Epithelial cell of proximal tubule (primary cell): ENCODE data around the gene PHLDA2. TPM values are rescaled to one million over a fixed set of nuclear protein-coding genes. Genes with fewer than 3 reads are reported as not detected.

Experiments
- DNase-seq: peaks from one replicate; pipeline ENCODE4 v3.0.0-alpha.2; 2011; ENCODE audit warnings: low read depth
- H3K4me3 ChIP-seq: 2 replicates; pipeline ENCODE4 v1.5.1; 2011; ENCODE audit warnings: low read depth, mild to moderate bottlenecking, low read length
- CTCF ChIP-seq: conservative IDR thresholded peaks from 2 replicates; pipeline ENCODE4 v1.5.1; 2012; ENCODE audit warnings: low read depth, mild to moderate bottlenecking, low read length
- total RNA-seq: library from RNA; depleted of rRNA; stranded (reverse); fragments of >200 nt; gene quantifications from 2 replicates; pipeline ENCODE4 v1.2.3, GENCODE V29; 2015

Gene PHLDA2
- total RNA-seq, 1 donor from 2014 or later, result 63.1 TPM

- peak overlapping the region; percentile 58 for H3K4me3 ChIP-seq
- TF ChIP-seq CTCF, result peak; percentile 42
- DNase-seq, result no peak
Observed at GRCh38 chr11:2892967-2893528, 36.2 kb downstream of the PHLDA2 start.

GRCh38 chr11:2892215-2892966 is 36.8 kb downstream of the PHLDA2 start:
- DNase-seq, result no peak
- peak; percentile 88 for TF ChIP-seq CTCF
- peak overlapping the region; percentile 58 for H3K4me3 ChIP-seq

GRCh38 chr11:2891326-2892214 is 37.6 kb downstream of the PHLDA2 start:
- H3K4me3 ChIP-seq, result peak overlapping the region; percentile 58
- no peak for DNase-seq
- TF ChIP-seq CTCF, result peak; percentile 32

GRCh38 chr11:2890466-2891294 is 38.5 kb downstream of the PHLDA2 start:
- H3K4me3 ChIP-seq, result peak overlapping the region; percentile 16
- TF ChIP-seq CTCF, result no peak
- DNase-seq, result no peak

GRCh38 chr11:2889362-2890273 is 39.6 kb downstream of the PHLDA2 start:
- TF ChIP-seq CTCF, result no peak

More at GRCh38 chr11:2889362-2890273, 39.6 kb downstream of the PHLDA2 start:
- no peak for DNase-seq
- no peak overlapping the region for H3K4me3 ChIP-seq
